Endothelial cell of umbilical vein (primary cell): ENCODE results near the gene ZFX. TPM values are rescaled to one million over a fixed set of nuclear protein-coding genes. Genes with fewer than 3 reads are reported as not detected.

Experiments used
- BruUV-seq: library from RNA; stranded (reverse); fragments of 400-500 nt; replicated peaks from 2 replicates; lab custom pipeline; 2021; lab: Mats Ljungman, UMichigan
- CTCF ChIA-PET: fragments of 300-600, 350-600 bp; sonication (Branson Sonifier 250); formaldehyde crosslinking; loops from one replicate; lab custom pipeline; 2021; ENCODE audit warnings: antibody characterized with exemption, inconsistent platforms; lab: Charles Lee
- POLR2A ChIA-PET: fragments of 300-600, 350-600 bp; sonication (Branson Sonifier 250); formaldehyde crosslinking; loops from one replicate; lab custom pipeline; 2021; ENCODE audit warnings: antibody characterized with exemption, inconsistent platforms; lab: Charles Lee
- DNase-seq: peaks from one replicate; pipeline ENCODE4 v3.0.0-alpha.2; 2011; ENCODE audit warnings: low read depth, low spot score
- FAIRE-seq: peaks from 2 replicates; lab custom pipeline; 2011; peaks lifted over from hg19 to GRCh38; lab: Jason Lieb, UNC
- H2AFZ ChIP-seq: 2 replicates; pipeline ENCODE4 v1.6.0; 2012; ENCODE audit warnings: low read depth, low read length, control low read depth, inconsistent platforms
- H3K27ac ChIP-seq: 2 replicates; pipeline ENCODE4 v1.5.1; 2011; ENCODE audit warnings: low read depth, mild to moderate bottlenecking, control low read depth, low read length, moderate library complexity; ENCODE audit not compliant: insufficient read depth
- H3K27me3 ChIP-seq, 2 experiments: 2 replicates each; pipeline versions ENCODE4 v1.6.0 to v1.6.1; 2011; ENCODE audit warnings: low read length in 2 of 2, mixed read lengths in 1 of 2; ENCODE audit not compliant: control insufficient read depth in 2 of 2, insufficient read depth in 2 of 2
- H3K36me3 ChIP-seq, 2 experiments: 2 replicates in 1 of 2; 3 replicates in 1 of 2; pipeline ENCODE4 v1.5.1; 2011; ENCODE audit warnings: low read length in 2 of 2, mild to moderate bottlenecking in 1 of 2, moderate library complexity in 1 of 2; ENCODE audit not compliant: control insufficient read depth in 2 of 2, insufficient read depth in 2 of 2; ENCODE audit errors: extremely low read depth in 1 of 2
- H3K4me1 ChIP-seq: 3 replicates; pipeline ENCODE4 v1.5.1; 2011; ENCODE audit warnings: mild to moderate bottlenecking, low read length; ENCODE audit not compliant: control insufficient read depth, insufficient read depth; ENCODE audit errors: extremely low read depth
- H3K4me2 ChIP-seq: 2 replicates; pipeline ENCODE4 v1.6.1; 2011; ENCODE audit warnings: low read length, control low read depth, mixed read lengths; ENCODE audit not compliant: insufficient read depth
- H3K4me3 ChIP-seq, 3 experiments: fragments of 200-600 bp in 1 of 3; sonication (generic), shearing (Covaris generic) in 1 of 3; replicated peaks in 1 of 3; 2 replicates each; pipeline ENCODE4 v1.5.1; 2011 to 2016; ENCODE audit warnings: control low read depth in 3 of 3, low read length in 3 of 3, mild to moderate bottlenecking in 2 of 3, inconsistent platforms in 1 of 3, low read depth in 1 of 3, moderate library complexity in 1 of 3; ENCODE audit not compliant: insufficient read depth in 1 of 3
- H3K79me2 ChIP-seq: 2 replicates; pipeline ENCODE4 v1.6.0; 2012; ENCODE audit warnings: low read length, inconsistent platforms; ENCODE audit not compliant: control insufficient read depth, insufficient read depth
- H3K9ac ChIP-seq: replicated peaks from 2 replicates; pipeline ENCODE3; 2011; ENCODE audit warnings: low read length, control low read depth; ENCODE audit not compliant: insufficient read depth; ENCODE audit errors: extremely low read depth
- H3K9me1 ChIP-seq: replicated peaks from 3 replicates; pipeline ENCODE4 v1.6.0; 2011; ENCODE audit warnings: mild to moderate bottlenecking, low read length; ENCODE audit not compliant: control insufficient read depth, insufficient read depth; ENCODE audit errors: extremely low read depth
- H3K9me3 ChIP-seq: replicated peaks from 2 replicates; pipeline ENCODE4 v1.5.1; 2012; ENCODE audit warnings: low read length, inconsistent platforms; ENCODE audit not compliant: control insufficient read depth, insufficient read depth
- H4K20me1 ChIP-seq: replicated peaks from 2 replicates; pipeline ENCODE3; 2011; ENCODE audit warnings: mild to moderate bottlenecking, low read length; ENCODE audit not compliant: control insufficient read depth, insufficient read depth; ENCODE audit errors: extremely low read depth
- CTCF ChIP-seq, 2 donors: IDR thresholded peaks; 1 replicate in 1 of 2; 2 replicates in 1 of 2; pipeline ENCODE4 v1.5.1; 2011; ENCODE audit warnings: low read length in 2 of 2, mild to moderate bottlenecking in 2 of 2, moderate library complexity in 2 of 2, control low read depth in 1 of 2, inconsistent platforms in 1 of 2, low read depth in 1 of 2; ENCODE audit not compliant: insufficient read depth in 1 of 2; ENCODE audit errors: extremely low read depth in 1 of 2
- EZH2 ChIP-seq: IDR thresholded peaks from 2 replicates; pipeline ENCODE4 v1.6.1; 2012; ENCODE audit warnings: borderline replicate concordance, low read depth, mild to moderate bottlenecking, moderate library complexity, low read length, inconsistent platforms; ENCODE audit not compliant: severe bottlenecking
- FOS ChIP-seq: IDR thresholded peaks from 2 replicates; pipeline ENCODE4 v1.6.1; 2011; ENCODE audit warnings: mild to moderate bottlenecking, low read length, moderate library complexity, borderline replicate concordance; ENCODE audit not compliant: insufficient read depth
- GATA2 ChIP-seq: IDR thresholded peaks from 2 replicates; pipeline ENCODE4 v1.7.0; 2011; ENCODE audit warnings: low read depth, mild to moderate bottlenecking, moderate library complexity, mixed read lengths, low read length; ENCODE audit not compliant: insufficient read length, insufficient read depth
- JUN ChIP-seq: IDR thresholded peaks from 2 replicates; pipeline ENCODE4 v1.6.1; 2011; ENCODE audit warnings: borderline replicate concordance, low read depth; ENCODE audit not compliant: insufficient read length, insufficient read depth
- MAX ChIP-seq: IDR thresholded peaks from 2 replicates; pipeline ENCODE4 v1.6.1; 2011; ENCODE audit not compliant: insufficient read depth, insufficient read length
- MYC ChIP-seq: IDR thresholded peaks from one replicate; pipeline ENCODE4 v1.6.1; 2011; ENCODE audit warnings: mild to moderate bottlenecking, low read depth, low read length
- POLR2A ChIP-seq: IDR thresholded peaks from 2 replicates; pipeline ENCODE4 v1.6.1; 2012; ENCODE audit warnings: low read depth, mild to moderate bottlenecking, control low read depth, low read length
- POLR2AphosphoS5 ChIP-seq: IDR thresholded peaks from 2 replicates; pipeline ENCODE4 v1.6.1; 2012; ENCODE audit warnings: low read depth, mild to moderate bottlenecking, control low read depth, low read length, moderate library complexity; ENCODE audit not compliant: insufficient read depth
- dilution Hi-C: fragments of 300-500 bp; cut with MboI; formaldehyde crosslinking; loops from one replicate; pipeline ENCODE4 v1.15.0; 2019; ENCODE audit warnings: low sequenced_read_pairs; ENCODE audit not compliant: extremely low pct_ligation_motif_present
- intact Hi-C: fragments of 100-400 bp; cut with micrococcal nuclease; formaldehyde crosslinking; loops from one replicate; pipeline ENCODE4 v1.10.0; 2022
- polyA plus RNA-seq, 4 experiments: library from polyadenylated mRNA; depleted of rRNA in 3 of 4; stranded (reverse) in 3 of 4; unstranded in 1 of 4; fragments of >200 nt; gene quantifications; 2 replicates each; pipeline versions ENCODE4 v1.2.1 to v1.2.3, GENCODE V29; 2011 to 2012; ENCODE audit warnings: missing spikeins in 1 of 4
- total RNA-seq: library from RNA; stranded (reverse); gene quantifications from 2 replicates; pipeline ENCODE4 v1.2.3, GENCODE V29; 2021

Gene ZFX
- total and polyA plus RNA-seq, 2 donors (not counting 3 experiments of a cell fraction or from before 2014, with no cell fraction given) = 11.4 to 34.1 TPM

- intact Hi-C loops = no loop called here
- dilution Hi-C loops = no loop called here
- Histone ChIP-seq H3K4me3 (no peak overlapping the region), H4K20me1 (no peaks in the 10 kb centered on the region), H3K9me3 (no peaks in the 10 kb centered on the region), H2AFZ (no peak overlapping the region), H3K4me1 (no peaks in the 10 kb centered on the region), H3K36me3 (peaks cover 0 to under 1% of the 10 kb centered on the region in 2 experiments), H3K9me1 (no peaks in the 10 kb centered on the region), H3K9ac (no peak overlapping the region), H3K27ac (no peak overlapping the region), H3K79me2 (no peaks in the 10 kb centered on the region), H3K4me2 (no peak overlapping the region), H3K27me3 (no peaks in the 10 kb centered on the region)
- CTCF ChIA-PET = no interaction called here
- TF ChIP-seq MAX (no peak), POLR2A (no peak), MYC (no peak), EZH2 (no peak), POLR2AphosphoS5 (no peak), GATA2 (no peak), CTCF (IDR thresholded peaks at IDR 0.05; ENCODE audit: extremely low read depth in 1 of 2, insufficient read depth in 1 of 2, low read depth in 1 of 2, low read length in 2 of 2) (no peak), FOS (no peak), JUN (no peak)
- POLR2A ChIA-PET = no interaction called here
- BruUV-seq = no TSS peak
- no peak for FAIRE-seq
- no peak for DNase-seq
Measured at GRCh38 chrX:24216037-24216436, 66.5 kb downstream of the ZFX start.
